Panc1 (cell line): ENCODE data around the gene KAZN. TPM values are rescaled to one million over a fixed set of nuclear protein-coding genes. Genes with fewer than 3 reads are reported as not detected.

Experiments
- ATAC-seq: fragments of 200-7000 bp; cut with Tn5 transposase; 2 replicates; pipeline ENCODE4 v1.9.1; 2020; ENCODE audit warnings: mild to moderate bottlenecking, moderate library complexity
- BruUV-seq: library from RNA; stranded (reverse); fragments of 400-500 nt; replicated peaks from 2 replicates; lab custom pipeline; 2021; lab: Mats Ljungman, UMichigan
- CTCF ChIA-PET: fragments of 300-600 bp; sonication (Branson Sonifier 250); formaldehyde crosslinking; loops from one replicate; lab custom pipeline; 2022; ENCODE audit warnings: antibody characterized with exemption; lab: Charles Lee
- POLR2A ChIA-PET: fragments of 300-600 bp; sonication (Branson Sonifier 250); formaldehyde crosslinking; loops from one replicate; lab custom pipeline; 2022; ENCODE audit warnings: antibody characterized with exemption; lab: Charles Lee
- DNase-seq: peaks from one replicate; pipeline ENCODE4 v3.0.0-alpha.2; 2010; ENCODE audit warnings: low read depth, low spot score
- H3K27ac ChIP-seq: 2 replicates; pipeline ENCODE4 v1.5.1; 2011; ENCODE audit warnings: mild to moderate bottlenecking, low read length, inconsistent platforms
- H3K27me3 ChIP-seq: fragments of 200-500 bp; sonication (Bioruptor generic); 2 replicates; pipeline ENCODE4 v1.6.0; 2014; ENCODE audit warnings: low read length, inconsistent platforms; ENCODE audit not compliant: control insufficient read depth, insufficient read depth
- H3K36me3 ChIP-seq: fragments of 200-500 bp; sonication (Bioruptor generic); 2 replicates; pipeline ENCODE4 v1.5.1; 2014; ENCODE audit warnings: inconsistent platforms, mild to moderate bottlenecking, low read length, moderate library complexity; ENCODE audit not compliant: control insufficient read depth, insufficient read depth
- H3K4me1 ChIP-seq: 2 replicates; pipeline ENCODE4 v1.5.1; 2011; ENCODE audit warnings: inconsistent platforms, mild to moderate bottlenecking, low read length, moderate library complexity; ENCODE audit not compliant: control insufficient read depth, insufficient read depth
- H3K4me3 ChIP-seq, 2 experiments: 2 replicates each; pipeline ENCODE4 v1.5.1; 2011 to 2012; ENCODE audit warnings: low read depth in 2 of 2, low read length in 2 of 2, mild to moderate bottlenecking in 2 of 2, inconsistent platforms in 1 of 2, moderate library complexity in 1 of 2
- H3K9me3 ChIP-seq: fragments of 200-500 bp; sonication (Bioruptor generic); 2 replicates; pipeline ENCODE4 v1.5.1; 2014; ENCODE audit warnings: low read depth, mild to moderate bottlenecking, inconsistent platforms, low read length, moderate library complexity; ENCODE audit not compliant: control insufficient read depth, insufficient read depth
- POLR2AphosphoS5 ChIP-seq: IDR thresholded peaks from 2 replicates; pipeline ENCODE4 v1.6.1; 2012; ENCODE audit warnings: mild to moderate bottlenecking, low read depth, low read length, moderate library complexity
- SIN3A ChIP-seq: IDR thresholded peaks from 2 replicates; pipeline ENCODE4 v1.6.1; 2012; ENCODE audit warnings: low read depth, mild to moderate bottlenecking, low read length, moderate library complexity, borderline replicate concordance; ENCODE audit not compliant: insufficient read depth
- TCF7L2 ChIP-seq: IDR thresholded peaks from 2 replicates; pipeline ENCODE4 v1.6.1; 2011; ENCODE audit warnings: mild to moderate bottlenecking, low read depth, low read length, inconsistent platforms
- in situ Hi-C: cut with HindIII; loops from 2 replicates; pipeline ENCODE4 v1.10.0; 2016; ENCODE audit warnings: low sequenced_read_pairs, low pct_unique_long_range_greater_than_20kb
- intact Hi-C: fragments of 100-400 bp; cut with micrococcal nuclease; formaldehyde crosslinking; loops from one replicate; pipeline ENCODE4 v1.10.0; 2022; ENCODE audit not compliant: unreplicated experiment
- total RNA-seq: library from RNA; stranded (reverse); gene quantifications from one replicate; pipeline ENCODE4 v1.2.1, GENCODE V29; 2021; ENCODE audit not compliant: unreplicated experiment
- TF ChIP-seq, protein P1 (sequence below), 2 experiments: IDR thresholded peaks; 2 replicates each; pipeline ENCODE4 v1.6.1; 2011 to 2012; ENCODE audit warnings: low read depth in 2 of 2, control low read depth in 1 of 2, low read length in 1 of 2, mild to moderate bottlenecking in 1 of 2, moderate library complexity in 1 of 2; ENCODE audit not compliant: insufficient read depth in 1 of 2
- TF ChIP-seq, protein P2 (sequence below): fragments of 450-650 bp; IDR thresholded peaks from 2 replicates; pipeline ENCODE4 v1.5.1; 2017; ENCODE audit warnings: mild to moderate bottlenecking

The KAZN gene
- total RNA-seq, 1 experiment from 2014 or later: 6.6 TPM

DNA sequence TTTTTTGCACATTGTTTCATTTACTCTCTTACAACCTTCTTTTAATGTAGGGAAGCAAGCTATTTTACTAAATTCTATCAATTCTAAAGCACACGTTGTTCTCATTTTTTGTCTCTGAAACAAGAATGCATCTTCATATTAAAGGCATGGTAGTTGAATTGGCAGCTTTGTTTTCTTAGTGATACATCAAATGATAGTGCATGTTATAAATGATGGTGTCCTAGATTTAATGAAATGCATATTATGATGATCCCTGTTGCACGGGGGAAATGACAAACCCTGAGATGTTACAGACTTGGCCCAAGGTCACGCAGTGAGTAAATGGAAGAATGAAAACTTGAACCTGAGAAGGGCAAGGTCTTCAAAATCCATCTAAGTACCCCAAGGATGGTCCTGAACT lies 213.1 kb downstream of the KAZN start:
- BruUV-seq: no TSS peak
- CTCF ChIA-PET: interaction anchor here (0.5 kb wide), 1 partner anchor 463 kb away, joined by 3 read pairs; no protein-coding TSS in a partner anchor
- no peak for DNase-seq
- Histone ChIP-seq H3K36me3 (no peaks in the 10 kb centered on the region), H3K27ac (no peak overlapping the region), H3K4me1 (no peaks in the 10 kb centered on the region), H3K9me3 (no peaks in the 10 kb centered on the region), H3K27me3 (no peaks in the 10 kb centered on the region), H3K4me3 (no peak overlapping the region)
- intact Hi-C loops: no loop called here
- POLR2A ChIA-PET: no interaction called here
- in situ Hi-C loops: no loop called here
- no peak for ATAC-seq
- TF ChIP-seq TCF7L2: no peak
- TF ChIP-seq, protein P1, sequence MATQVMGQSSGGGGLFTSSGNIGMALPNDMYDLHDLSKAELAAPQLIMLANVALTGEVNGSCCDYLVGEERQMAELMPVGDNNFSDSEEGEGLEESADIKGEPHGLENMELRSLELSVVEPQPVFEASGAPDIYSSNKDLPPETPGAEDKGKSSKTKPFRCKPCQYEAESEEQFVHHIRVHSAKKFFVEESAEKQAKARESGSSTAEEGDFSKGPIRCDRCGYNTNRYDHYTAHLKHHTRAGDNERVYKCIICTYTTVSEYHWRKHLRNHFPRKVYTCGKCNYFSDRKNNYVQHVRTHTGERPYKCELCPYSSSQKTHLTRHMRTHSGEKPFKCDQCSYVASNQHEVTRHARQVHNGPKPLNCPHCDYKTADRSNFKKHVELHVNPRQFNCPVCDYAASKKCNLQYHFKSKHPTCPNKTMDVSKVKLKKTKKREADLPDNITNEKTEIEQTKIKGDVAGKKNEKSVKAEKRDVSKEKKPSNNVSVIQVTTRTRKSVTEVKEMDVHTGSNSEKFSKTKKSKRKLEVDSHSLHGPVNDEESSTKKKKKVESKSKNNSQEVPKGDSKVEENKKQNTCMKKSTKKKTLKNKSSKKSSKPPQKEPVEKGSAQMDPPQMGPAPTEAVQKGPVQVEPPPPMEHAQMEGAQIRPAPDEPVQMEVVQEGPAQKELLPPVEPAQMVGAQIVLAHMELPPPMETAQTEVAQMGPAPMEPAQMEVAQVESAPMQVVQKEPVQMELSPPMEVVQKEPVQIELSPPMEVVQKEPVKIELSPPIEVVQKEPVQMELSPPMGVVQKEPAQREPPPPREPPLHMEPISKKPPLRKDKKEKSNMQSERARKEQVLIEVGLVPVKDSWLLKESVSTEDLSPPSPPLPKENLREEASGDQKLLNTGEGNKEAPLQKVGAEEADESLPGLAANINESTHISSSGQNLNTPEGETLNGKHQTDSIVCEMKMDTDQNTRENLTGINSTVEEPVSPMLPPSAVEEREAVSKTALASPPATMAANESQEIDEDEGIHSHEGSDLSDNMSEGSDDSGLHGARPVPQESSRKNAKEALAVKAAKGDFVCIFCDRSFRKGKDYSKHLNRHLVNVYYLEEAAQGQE (IDR thresholded peaks at IDR 0.05; ENCODE audit: insufficient read depth in 1 of 2, low read depth in 2 of 2, low read length in 1 of 2): no peak
- no peak for TF ChIP-seq SIN3A
- TF ChIP-seq, protein P2, sequence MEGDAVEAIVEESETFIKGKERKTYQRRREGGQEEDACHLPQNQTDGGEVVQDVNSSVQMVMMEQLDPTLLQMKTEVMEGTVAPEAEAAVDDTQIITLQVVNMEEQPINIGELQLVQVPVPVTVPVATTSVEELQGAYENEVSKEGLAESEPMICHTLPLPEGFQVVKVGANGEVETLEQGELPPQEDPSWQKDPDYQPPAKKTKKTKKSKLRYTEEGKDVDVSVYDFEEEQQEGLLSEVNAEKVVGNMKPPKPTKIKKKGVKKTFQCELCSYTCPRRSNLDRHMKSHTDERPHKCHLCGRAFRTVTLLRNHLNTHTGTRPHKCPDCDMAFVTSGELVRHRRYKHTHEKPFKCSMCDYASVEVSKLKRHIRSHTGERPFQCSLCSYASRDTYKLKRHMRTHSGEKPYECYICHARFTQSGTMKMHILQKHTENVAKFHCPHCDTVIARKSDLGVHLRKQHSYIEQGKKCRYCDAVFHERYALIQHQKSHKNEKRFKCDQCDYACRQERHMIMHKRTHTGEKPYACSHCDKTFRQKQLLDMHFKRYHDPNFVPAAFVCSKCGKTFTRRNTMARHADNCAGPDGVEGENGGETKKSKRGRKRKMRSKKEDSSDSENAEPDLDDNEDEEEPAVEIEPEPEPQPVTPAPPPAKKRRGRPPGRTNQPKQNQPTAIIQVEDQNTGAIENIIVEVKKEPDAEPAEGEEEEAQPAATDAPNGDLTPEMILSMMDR: no peak

DNA sequence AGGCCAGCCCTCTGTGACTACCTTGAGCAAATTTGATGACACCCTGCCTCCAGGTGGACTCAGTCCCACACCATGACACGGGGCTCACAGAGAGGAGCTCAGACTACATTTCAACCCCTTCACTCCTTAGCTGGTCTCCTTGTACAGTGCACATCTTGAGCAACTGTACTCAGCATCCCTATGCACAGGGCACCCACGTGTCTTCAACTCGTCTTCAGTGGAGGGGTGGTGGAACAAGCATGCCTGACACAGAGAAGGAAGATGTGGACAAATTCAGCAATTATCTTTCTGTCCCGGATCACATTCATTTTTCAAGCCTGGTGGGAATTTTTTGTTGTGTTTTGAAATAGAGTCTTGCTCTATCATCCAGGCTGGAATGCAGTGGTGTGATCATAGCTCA lies 213.7 kb downstream of the KAZN start:
- Histone ChIP-seq H3K27ac (no peak overlapping the region), H3K4me3 (no peak overlapping the region), H3K27me3 (no peaks in the 10 kb centered on the region), H3K4me1 (no peaks in the 10 kb centered on the region), H3K36me3 (no peaks in the 10 kb centered on the region), H3K9me3 (no peaks in the 10 kb centered on the region)
- in situ Hi-C loops: no loop called here
- intact Hi-C loops: no loop called here
- no peak for DNase-seq
- BruUV-seq: no TSS peak
- no peak for ATAC-seq
- CTCF ChIA-PET: interaction anchor here (0.5 kb wide), 1 partner anchor 462 kb away, joined by 3 read pairs; no protein-coding TSS in a partner anchor
- TF ChIP-seq, protein P1 (IDR thresholded peaks at IDR 0.05; ENCODE audit: insufficient read depth in 1 of 2, low read depth in 2 of 2, low read length in 1 of 2): no peak
- TF ChIP-seq SIN3A: no peak
- no peak for TF ChIP-seq POLR2AphosphoS5
- TF ChIP-seq, protein P2: no peak
- TF ChIP-seq TCF7L2: no peak
- POLR2A ChIA-PET: no interaction called here
